Measurements from ENCODE around the gene PSMD14. TPM values are rescaled to one million over a fixed set of nuclear protein-coding genes. Genes with fewer than 3 reads are reported as not detected.

Gene PSMD14
- total and polyA plus RNA-seq, 2 donors (not counting 1 experiment from before 2014, with no cell fraction given) = 69.2 to 87.5 TPM

- no peak overlapping the region for H2AFZ ChIP-seq (ENCODE audit: low read length)
- no peak overlapping the region for H3K4me2 ChIP-seq (ENCODE audit: extremely low read depth, insufficient read depth, low read length)
- no peak for TF ChIP-seq CTCF (conservative IDR thresholded peaks at IDR 0.05 in 1 of 2, IDR thresholded peaks at IDR 0.05 in 1 of 2; ENCODE audit: low read depth in 1 of 2, low read length in 2 of 2)
- TF ChIP-seq EZH2 (IDR thresholded peaks at IDR 0.05; ENCODE audit: low read length, missing control alignments) = peak; percentile 59
- H3K9ac ChIP-seq (ENCODE audit: insufficient read depth, low read length) = no peak overlapping the region
- H4K20me1 ChIP-seq (ENCODE audit: control insufficient read depth, extremely low read depth, insufficient read depth, low read length) = no peaks in the 10 kb centered on the region
- peaks cover 88% of the 10 kb centered on the region for H3K27me3 ChIP-seq (ENCODE audit: control insufficient read depth, insufficient read depth, low read length)
- no peaks in the 10 kb centered on the region for H3K9me3 ChIP-seq (ENCODE audit: control insufficient read depth, insufficient read depth, low read depth, low read length)
- H3K79me2 ChIP-seq (ENCODE audit: control insufficient read depth, insufficient read depth, low read length) = no peaks in the 10 kb centered on the region
- H3K36me3 ChIP-seq (ENCODE audit: control insufficient read depth, insufficient read depth, low read length) = no peaks in the 10 kb centered on the region
- no peaks in the 10 kb centered on the region for H3K4me1 ChIP-seq (ENCODE audit: control insufficient read depth, extremely low read depth, insufficient read depth, low read length)
- no peak for DNase-seq (ENCODE audit: low read depth in 2 of 2)
- no peak overlapping the region for H3K27ac ChIP-seq (ENCODE audit: insufficient read depth, low read length)
- H3K4me3 ChIP-seq (replicated peaks in 1 of 4; ENCODE audit: control extremely low read depth in 1 of 4, insufficient read depth in 1 of 4, low read depth in 3 of 4, low read length in 4 of 4) = no peak overlapping the region
Measured at GRCh38 chr2:161422816-161423403, 114.7 kb downstream of the PSMD14 start.

GRCh38 chr2:161423421-161424393 lies 115.5 kb downstream of the PSMD14 start:
- no peaks in the 10 kb centered on the region for H3K36me3 ChIP-seq (ENCODE audit: control insufficient read depth, insufficient read depth, low read length)
- H3K4me1 ChIP-seq (ENCODE audit: control insufficient read depth, extremely low read depth, insufficient read depth, low read length) = no peaks in the 10 kb centered on the region
- H3K4me3 ChIP-seq (replicated peaks in 1 of 4; ENCODE audit: control extremely low read depth in 1 of 4, insufficient read depth in 1 of 4, low read depth in 3 of 4, low read length in 4 of 4) = peak overlapping the region in 1 of 4 experiments; percentile 14
- H3K4me2 ChIP-seq (ENCODE audit: extremely low read depth, insufficient read depth, low read length) = peak overlapping the region; percentile 36
- no peak overlapping the region for H3K27ac ChIP-seq (ENCODE audit: insufficient read depth, low read length)
- TF ChIP-seq CTCF (conservative IDR thresholded peaks at IDR 0.05 in 1 of 2, IDR thresholded peaks at IDR 0.05 in 1 of 2; ENCODE audit: low read depth in 1 of 2, low read length in 2 of 2) (no peak), EZH2 (IDR thresholded peaks at IDR 0.05; ENCODE audit: low read length, missing control alignments) (peak; percentile 99)
- no peak overlapping the region for H3K9ac ChIP-seq (ENCODE audit: insufficient read depth, low read length)
- no peaks in the 10 kb centered on the region for H3K9me3 ChIP-seq (ENCODE audit: control insufficient read depth, insufficient read depth, low read depth, low read length)
- no peaks in the 10 kb centered on the region for H4K20me1 ChIP-seq (ENCODE audit: control insufficient read depth, extremely low read depth, insufficient read depth, low read length)
- H3K27me3 ChIP-seq (ENCODE audit: control insufficient read depth, insufficient read depth, low read length) = peaks cover 86% of the 10 kb centered on the region
- peak in 1 of 2 donors; percentile 21 for DNase-seq (ENCODE audit: low read depth in 2 of 2)
- no peaks in the 10 kb centered on the region for H3K79me2 ChIP-seq (ENCODE audit: control insufficient read depth, insufficient read depth, low read length)
- H2AFZ ChIP-seq (ENCODE audit: low read length) = no peak overlapping the region

- no peak overlapping the region for H2AFZ ChIP-seq (ENCODE audit: low read length)
- no peak overlapping the region for H3K9ac ChIP-seq (ENCODE audit: insufficient read depth, low read length)
- H3K27me3 ChIP-seq (ENCODE audit: control insufficient read depth, insufficient read depth, low read length) = peaks cover 82% of the 10 kb centered on the region
- H3K27ac ChIP-seq (ENCODE audit: insufficient read depth, low read length) = no peak overlapping the region
- H3K79me2 ChIP-seq (ENCODE audit: control insufficient read depth, insufficient read depth, low read length) = no peaks in the 10 kb centered on the region
- H3K4me1 ChIP-seq (ENCODE audit: control insufficient read depth, extremely low read depth, insufficient read depth, low read length) = no peaks in the 10 kb centered on the region
- no peak for DNase-seq (ENCODE audit: low read depth in 2 of 2)
- H3K4me2 ChIP-seq (ENCODE audit: extremely low read depth, insufficient read depth, low read length) = no peak overlapping the region
- H4K20me1 ChIP-seq (ENCODE audit: control insufficient read depth, extremely low read depth, insufficient read depth, low read length) = no peaks in the 10 kb centered on the region
- no peak overlapping the region for H3K4me3 ChIP-seq (replicated peaks in 1 of 4; ENCODE audit: control extremely low read depth in 1 of 4, insufficient read depth in 1 of 4, low read depth in 3 of 4, low read length in 4 of 4)
- no peaks in the 10 kb centered on the region for H3K36me3 ChIP-seq (ENCODE audit: control insufficient read depth, insufficient read depth, low read length)
- peak; percentile 74 for TF ChIP-seq EZH2 (IDR thresholded peaks at IDR 0.05; ENCODE audit: low read length, missing control alignments)
- no peak for TF ChIP-seq CTCF (conservative IDR thresholded peaks at IDR 0.05 in 1 of 2, IDR thresholded peaks at IDR 0.05 in 1 of 2; ENCODE audit: low read depth in 1 of 2, low read length in 2 of 2)
- H3K9me3 ChIP-seq (ENCODE audit: control insufficient read depth, insufficient read depth, low read depth, low read length) = no peaks in the 10 kb centered on the region
Measured at GRCh38 chr2:161424394-161424769, 116.2 kb downstream of the PSMD14 start.

All from fibroblast of lung (primary cell).